Measurements from ENCODE around the gene SLC7A6.
"Not testable (repeated sequence)": the region's sequence is repeated elsewhere in the genome, so short reads cannot be mapped to it uniquely, and the experiment has no call there.

SLC7A6 gene

DNA sequence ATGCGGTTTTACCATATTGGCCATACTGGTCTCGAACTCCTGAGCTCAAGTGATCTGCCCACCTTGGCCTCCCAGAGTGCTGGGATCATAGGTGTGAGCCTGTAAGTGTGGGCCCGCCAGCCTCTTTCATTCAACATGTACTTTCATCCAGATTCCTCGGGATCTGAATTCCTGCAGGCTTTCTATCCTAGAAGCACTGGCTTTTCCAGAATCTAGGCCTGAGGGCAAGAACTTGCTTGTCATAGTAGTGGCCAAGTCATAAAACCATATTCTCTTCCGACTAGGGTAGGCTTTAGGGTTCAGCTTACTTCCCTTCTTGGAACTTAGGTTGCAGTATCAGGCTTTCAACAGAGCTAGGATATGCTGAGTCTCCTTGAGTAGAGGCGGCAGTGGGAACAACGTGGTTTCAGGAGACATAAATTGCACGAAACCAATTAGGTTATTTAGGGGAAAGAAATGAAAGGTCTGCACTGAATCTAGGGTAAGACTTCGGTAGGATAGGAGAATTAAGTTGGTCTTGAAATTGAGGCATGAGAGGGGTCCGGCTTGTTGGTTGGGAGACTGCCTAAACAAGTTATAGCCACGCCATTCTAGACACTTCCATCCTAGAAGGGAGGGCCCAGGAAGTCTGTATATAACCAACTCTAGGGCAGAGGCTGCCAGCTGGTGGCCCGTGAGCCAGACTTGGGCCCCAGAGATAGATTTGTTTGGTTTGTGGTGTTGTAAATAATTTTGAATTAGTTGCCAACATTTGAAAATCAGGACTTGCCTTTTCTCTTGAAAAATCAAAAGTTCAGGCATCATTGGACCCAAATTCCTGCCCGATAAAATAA lies 15.6 kb downstream of the SLC7A6 start:
- no peak for DNase-seq (ENCODE audit: low read depth, low spot score)
- no peak overlapping the region for H3K27ac ChIP-seq

DNA sequence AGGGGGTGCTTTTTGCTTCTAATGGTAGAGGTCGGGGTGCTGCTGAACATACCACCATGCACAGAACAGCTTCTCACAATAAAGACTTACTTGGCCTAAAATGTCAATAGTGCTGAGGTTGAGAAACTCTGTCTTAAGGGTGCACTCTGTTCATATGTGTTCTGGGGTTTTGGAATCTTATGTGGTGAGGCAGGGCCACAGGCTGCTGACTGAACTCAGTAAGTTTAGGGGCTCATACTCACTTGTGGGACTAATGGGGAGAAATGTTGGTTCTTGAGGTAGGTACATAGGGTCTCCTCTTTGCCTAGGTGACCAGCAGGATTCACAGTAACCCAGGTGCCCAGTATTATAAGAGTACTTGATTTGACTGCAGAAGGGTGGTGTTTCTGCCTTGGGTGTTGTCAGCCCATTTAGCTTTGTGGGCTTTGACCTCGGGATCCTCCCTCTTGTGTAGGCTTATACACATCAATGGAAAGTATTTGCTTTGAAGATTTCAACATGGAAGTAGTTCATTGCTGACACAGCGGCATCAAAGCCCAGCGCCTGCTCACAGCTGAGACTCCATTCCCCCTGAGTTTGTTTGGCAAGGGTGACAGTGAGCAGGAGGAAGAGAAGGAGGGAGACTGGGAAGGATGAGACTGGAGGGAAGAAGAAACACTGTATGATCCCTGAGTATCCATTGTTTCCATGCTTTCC lies 17.2 kb downstream of the SLC7A6 start:
- DNase-seq (ENCODE audit: low read depth, low spot score): no peak
- no peak overlapping the region for H3K27ac ChIP-seq

DNA sequence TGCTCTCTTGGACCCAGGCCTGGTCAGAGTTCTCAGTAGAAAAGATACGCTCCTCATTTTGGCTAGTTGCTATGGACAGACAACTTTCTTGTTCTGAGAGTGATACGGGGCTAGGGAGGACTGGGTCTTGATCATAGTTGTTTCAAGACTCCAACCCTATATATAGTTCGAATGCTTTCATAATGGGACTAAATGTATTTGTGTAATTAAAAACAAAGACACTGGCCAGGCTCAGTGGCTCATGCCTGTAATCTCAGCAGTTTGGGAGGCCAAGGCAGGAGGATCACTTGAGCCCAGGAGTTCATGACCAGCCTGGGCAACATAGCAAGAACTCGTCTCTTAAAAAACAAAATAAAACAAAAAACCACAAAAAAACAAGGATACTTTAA lies 17.7 kb downstream of the SLC7A6 start:
- DNase-seq (ENCODE audit: low read depth, low spot score): no peak
- no peak overlapping the region for H3K27ac ChIP-seq

DNA sequence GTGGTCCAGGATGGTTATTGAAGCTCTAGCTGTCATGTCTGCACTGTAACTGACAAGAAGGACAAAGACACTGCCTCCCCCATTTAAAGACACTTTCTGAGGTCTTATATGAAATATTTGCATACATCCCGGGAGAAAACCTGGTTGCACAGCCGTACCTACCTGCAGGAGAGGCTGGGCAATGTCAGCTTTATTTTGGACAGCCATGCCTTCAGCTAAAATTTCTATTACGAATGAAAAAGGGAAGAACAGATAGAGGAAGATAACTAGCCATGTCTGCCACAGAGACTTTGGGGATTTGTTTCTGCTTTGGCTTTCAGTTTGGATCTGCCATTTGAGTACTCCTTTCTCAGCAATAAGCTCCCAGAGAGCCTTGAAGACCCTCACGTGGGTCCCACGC lies 19.0 kb downstream of the SLC7A6 start:
- DNase-seq (ENCODE audit: low read depth, low spot score): no peak
- no peak overlapping the region for H3K27ac ChIP-seq

DNA sequence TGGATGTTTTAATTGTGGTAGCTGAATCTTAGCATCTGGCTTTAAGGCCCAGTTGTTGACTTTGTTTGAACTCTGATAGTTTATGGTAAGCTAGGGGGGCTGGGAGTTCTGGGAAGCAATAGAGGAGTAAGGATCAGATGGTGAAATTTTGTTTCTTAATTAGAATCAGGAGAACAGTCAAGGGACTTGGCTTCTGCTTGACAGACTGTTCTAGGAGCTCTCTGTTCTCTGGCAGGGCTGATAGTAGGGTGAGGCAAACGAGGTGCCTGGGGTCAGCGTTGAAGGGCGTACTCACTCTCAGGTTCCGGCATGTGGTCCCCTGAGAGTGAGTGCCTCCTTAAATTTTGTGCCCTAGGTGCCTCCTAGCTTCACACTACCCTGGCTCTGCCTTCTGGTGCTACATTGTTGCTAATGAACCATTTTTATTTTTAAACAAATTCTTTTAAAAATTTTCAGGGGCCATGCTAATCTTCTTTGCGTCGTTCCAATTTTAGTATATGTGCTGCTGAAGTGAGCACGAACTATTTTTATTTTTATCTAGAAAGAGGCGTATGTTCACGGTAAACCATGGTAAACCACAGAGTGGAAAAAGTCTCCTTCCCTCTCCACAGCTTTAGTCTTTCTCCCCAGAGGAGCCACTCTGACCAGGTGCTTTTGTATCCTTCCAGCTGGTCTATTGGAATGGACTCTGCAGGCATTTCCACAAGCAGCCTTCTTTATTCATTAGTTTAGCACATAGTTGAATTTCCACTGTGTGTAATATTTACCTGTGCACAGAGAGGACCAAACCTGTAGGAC lies 19.7 kb downstream of the SLC7A6 start:
- H3K27ac ChIP-seq: no peak overlapping the region
- no peak for DNase-seq (ENCODE audit: low read depth, low spot score)

DNA sequence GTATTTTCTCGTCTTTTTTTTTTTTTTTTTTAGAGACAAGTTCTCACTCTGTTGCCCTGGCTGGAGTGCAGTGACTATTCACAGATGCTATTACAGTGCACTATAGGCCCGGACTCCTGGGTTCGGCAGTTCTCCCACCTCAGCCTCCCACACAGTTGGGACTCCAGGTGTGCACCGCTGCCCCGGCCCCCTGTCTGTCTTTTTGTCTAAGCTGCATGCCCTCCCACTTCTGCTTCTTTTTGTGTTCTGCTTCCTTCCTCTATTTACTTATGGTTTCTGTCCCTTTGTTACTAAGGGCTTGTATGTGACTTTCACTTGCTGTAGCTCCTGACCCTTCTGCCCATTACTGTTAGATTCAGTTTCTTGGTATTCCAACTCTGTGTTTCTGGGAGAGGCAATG lies 20.5 kb downstream of the SLC7A6 start:
- H3K27ac ChIP-seq: no peak overlapping the region
- DNase-seq (ENCODE audit: low read depth, low spot score): no peak

DNA sequence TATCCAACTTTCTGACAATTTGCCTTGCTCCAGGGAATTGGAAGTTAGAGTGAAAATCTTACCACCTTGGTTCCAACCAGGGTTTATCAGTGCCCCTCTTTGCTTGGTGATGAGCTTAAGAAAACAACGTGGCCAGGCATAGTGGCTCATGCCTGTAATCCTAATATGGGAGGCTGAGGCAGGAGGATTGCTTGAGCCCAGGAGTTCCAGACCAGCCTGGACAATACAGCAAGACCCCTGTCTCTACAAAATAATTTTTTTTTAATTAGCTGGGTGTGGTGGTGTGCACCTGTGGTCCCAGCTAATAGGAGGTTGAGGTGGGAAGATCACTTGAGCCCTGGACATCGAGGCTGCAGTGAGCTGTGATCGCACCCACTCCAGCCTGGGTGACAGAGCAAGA lies 21.4 kb downstream of the SLC7A6 start:
- no peak overlapping the region for H3K27ac ChIP-seq
- DNase-seq (ENCODE audit: low read depth, low spot score): no peak

DNA sequence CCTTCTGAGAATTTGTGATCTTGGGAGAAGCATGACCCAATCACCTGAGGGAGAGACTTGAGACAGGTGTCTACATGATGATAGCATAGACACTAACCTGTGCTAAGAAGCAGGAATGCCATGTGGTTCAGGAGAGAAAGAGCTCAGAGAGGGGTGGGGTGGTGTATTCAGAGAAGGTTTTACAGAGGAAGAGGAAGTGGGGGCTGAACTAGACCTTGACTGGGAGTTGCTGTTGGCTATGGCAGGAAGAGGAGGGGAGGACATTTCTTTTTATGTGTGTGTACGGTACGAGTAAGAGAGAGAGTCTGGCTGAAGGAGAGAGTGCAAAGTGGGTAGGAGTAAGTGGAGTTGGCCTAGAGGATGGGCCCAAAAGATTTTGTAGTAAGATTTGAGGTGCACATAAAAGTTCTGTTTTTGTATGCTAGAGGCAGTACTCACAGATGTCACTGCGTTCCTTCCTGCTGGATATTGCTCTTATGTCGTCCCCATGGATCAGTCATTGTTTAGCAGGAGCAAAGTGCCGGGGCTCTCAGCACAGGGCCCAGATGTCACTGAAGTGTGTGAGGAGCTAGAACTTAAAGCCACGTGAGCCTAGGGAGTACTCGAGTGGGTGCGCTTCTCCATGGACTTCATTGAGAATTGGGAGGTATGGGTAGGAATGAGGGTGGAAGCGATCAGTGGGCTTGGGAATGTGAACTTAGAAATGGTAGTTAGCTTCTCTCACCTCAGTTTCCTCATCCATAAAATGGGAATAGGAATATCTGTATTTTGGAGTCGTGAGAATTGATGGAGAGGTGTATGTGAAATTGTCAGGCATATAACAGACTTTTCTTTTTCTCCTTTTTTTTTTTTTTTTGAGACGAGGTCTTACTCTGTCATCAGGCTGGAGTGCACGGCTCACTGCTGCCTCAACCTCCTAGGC lies 22.1 kb downstream of the SLC7A6 start:
- H3K27ac ChIP-seq: no peak overlapping the region
- no peak for DNase-seq (ENCODE audit: low read depth, low spot score)

DNA sequence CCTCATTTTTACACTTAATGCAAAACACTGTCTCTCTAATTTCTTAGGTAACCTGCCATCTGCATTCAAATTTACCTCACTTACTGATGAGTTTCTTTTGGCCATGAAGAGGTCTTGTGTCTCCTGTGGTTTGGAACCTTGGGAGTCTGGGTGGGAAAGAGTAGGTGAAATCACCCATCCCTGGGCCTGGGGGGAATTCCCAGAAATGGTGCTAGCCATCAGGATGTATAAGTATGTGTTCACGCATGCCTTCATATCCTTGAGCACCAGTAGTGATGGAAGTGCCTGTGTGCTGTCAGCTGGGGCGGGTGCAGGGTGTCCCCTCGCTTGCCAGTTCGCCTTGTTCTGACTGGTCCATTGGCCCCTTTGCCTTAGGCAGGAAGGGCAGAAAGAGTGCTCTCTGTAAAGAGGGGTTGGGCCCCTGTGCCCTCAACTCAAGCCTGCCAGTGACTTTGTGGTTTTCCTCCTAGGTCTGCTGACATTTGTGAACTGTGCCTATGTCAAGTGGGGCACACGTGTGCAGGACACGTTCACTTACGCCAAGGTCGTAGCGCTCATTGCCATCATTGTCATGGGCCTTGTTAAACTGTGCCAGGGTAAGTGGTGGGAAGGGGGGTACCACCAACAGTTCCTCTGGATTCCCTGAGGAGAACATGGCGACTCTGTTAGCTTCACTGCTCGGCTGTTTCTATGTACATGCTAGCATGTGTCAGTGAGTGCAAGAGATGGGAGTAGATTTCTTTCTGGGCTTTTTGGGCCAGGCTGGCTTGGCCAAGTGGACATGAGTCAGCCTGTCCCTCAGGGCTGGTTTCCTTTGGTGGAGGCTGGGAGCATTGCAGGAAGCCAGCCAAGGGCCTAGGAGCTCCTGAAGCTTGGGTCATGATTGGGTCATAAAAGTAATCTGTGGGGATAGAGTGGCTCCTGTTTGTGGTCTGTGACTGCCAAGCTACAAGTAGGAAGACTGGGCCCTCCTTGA lies 23.2 kb downstream of the SLC7A6 start:
- no peak overlapping the region for H3K27ac ChIP-seq
- DNase-seq (ENCODE audit: low read depth, low spot score): peak; percentile 40

DNA sequence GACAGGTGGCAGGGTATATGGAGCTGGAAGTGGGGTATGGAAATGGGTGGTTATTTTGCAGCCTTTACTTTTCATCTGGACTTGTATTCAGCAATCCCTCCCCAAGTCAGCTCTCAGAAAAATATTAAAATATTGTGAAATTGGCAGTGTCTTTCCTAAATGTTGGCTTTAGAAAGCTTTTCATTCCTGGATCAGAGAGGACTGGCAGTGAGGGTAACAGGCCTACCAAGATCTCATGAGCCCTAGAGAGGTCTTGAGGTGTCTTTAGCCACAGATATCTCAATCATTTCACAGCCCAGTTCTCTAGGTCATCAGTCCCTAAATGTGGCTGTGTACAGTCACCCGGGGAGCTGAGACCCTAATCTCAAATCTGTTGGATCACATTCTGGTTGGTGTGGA lies 23.9 kb downstream of the SLC7A6 start:
- H3K27ac ChIP-seq: no peak overlapping the region
- no peak for DNase-seq (ENCODE audit: low read depth, low spot score)

DNA sequence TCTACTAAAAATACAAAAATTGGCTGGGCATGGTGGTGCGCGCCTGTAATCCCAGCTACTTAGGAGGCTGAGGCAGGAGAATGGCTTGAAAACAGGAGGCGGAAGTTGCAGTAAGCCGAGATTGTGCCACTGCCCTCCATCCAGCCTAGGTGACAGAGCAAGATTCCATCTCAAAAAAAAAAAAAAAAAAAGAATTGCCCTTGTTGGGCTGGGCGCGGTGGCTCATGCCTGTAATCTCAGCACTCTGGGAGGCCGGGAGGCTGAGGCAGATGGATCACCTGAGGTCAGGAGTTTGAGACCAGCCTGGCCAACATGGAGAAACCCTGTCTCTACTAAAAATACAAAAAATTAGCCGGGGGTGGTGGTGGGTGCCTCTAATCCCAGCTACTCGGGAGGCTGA lies 24.5 kb downstream of the SLC7A6 start:
- not testable (repeated sequence) for H3K27ac ChIP-seq; DNase-seq (ENCODE audit: low read depth, low spot score)

DNA sequence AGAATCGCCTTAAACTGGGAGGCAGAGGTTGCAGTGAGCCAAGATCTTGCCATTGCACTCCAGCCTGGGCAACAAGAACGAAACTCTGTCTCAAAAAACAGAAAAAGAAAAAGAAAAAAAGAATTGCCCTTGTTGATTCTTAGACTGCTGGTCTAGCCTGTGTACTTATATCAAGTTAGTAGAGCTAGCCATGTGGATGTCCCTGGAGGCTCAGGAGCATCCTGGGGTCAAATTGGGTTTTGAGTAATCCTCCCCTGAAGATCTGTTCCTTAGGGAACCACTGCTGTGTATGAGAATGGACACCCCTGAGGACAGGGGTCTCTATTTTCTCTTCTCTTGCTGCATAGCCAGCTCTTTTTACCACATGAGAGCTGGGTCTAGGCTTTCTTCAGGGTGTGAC lies 24.9 kb downstream of the SLC7A6 start:
- no peak overlapping the region for H3K27ac ChIP-seq
- DNase-seq (ENCODE audit: low read depth, low spot score): no peak

DNA sequence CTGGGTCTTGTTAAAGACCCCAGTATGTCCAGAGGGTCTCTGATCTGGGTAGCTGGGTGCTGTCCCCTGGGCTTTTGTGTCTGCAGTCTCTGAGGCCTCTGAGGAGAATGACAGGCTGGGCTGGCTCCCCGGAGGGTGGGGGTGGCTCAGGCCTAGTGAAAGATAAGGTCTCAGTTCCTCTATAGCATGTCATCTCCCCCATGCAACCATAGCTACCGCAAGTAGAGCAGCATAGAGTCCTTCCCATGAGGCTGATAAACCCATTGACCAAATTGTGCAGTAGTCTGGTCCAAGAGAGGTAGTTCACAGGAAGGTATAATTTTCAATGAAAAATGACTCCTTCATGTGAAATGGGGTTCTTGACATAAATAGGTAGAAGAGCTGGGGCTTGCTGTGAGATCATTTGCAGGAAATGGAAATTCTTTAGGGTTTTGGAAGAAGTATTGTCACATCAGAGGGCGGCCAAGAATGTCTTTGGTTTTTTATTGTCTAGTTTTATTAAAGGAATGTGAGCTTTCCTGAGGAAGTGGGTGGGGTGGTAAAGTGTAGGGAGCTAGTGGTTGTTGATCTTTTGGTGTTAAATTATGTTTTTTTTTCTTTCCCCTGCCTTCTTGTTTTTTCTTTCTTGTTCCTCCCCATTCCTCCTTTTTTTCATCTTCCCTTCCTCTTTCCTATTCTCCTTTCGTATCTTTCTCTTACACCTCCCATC lies 25.4 kb downstream of the SLC7A6 start:
- no peak overlapping the region for H3K27ac ChIP-seq
- DNase-seq (ENCODE audit: low read depth, low spot score): no peak

DNA sequence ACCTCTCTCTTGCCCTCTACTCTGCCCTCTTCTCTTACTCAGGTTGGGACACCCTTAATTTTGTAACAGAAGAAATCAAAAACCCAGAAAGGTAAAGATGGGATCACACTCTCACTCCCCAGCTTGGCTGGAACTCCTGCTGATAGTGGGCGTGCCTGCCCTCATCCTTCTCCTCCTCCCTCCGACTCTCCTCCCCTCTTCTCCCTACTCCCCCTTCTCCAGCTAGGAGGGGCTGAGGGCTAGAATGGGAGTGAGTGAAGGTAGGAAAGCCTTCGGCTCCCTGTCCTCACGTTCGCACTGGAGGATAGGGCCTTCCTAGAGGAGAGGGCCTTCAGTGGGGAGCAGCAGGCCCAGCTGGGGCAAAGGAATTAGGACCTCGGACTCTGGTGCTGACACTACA lies 26.1 kb downstream of the SLC7A6 start:
- DNase-seq (ENCODE audit: low read depth, low spot score): no peak
- H3K27ac ChIP-seq: no peak overlapping the region

DNA sequence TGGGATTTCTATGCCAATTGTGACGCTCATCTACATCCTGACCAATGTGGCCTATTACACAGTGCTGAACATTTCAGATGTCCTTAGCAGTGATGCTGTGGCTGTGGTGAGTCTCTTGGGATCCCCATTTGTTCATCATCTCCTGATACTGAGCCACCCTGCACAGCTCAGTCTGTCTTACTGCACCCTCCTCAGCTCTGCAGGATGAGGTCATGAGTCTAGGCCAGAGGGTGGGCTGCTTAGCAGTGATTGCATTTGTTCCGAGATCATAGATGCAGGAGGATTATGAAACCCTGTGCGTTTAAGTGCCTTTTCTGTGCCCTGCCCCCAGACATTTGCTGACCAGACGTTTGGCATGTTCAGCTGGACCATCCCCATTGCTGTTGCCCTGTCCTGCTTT lies 26.9 kb downstream of the SLC7A6 start:
- no peak for DNase-seq (ENCODE audit: low read depth, low spot score)

DNA sequence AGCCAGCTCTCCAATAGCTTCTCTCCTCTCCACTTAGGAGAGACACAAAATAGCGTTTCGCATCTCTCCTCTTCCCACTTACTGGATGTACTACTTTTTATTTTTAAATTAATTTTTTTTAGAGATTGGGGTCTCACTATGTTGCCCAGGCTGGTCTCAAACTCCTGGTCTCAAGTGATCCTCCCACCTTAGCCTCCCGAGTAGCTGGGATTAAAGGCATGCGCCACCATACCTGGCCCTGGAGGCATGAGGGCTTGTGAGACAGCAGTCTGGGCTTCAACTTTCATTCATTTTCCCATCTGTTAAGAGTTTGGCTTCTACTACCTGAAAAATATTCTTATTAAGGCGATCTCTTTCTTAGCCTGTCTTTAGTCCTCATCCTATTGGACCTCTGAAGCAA lies 28.1 kb downstream of the SLC7A6 start:
- no peak overlapping the region for H3K27ac ChIP-seq
- DNase-seq (ENCODE audit: low read depth, low spot score): no peak

More for the DNA sequence above, 26.9 kb downstream of the SLC7A6 start:
- no peak overlapping the region for H3K27ac ChIP-seq

DNA sequence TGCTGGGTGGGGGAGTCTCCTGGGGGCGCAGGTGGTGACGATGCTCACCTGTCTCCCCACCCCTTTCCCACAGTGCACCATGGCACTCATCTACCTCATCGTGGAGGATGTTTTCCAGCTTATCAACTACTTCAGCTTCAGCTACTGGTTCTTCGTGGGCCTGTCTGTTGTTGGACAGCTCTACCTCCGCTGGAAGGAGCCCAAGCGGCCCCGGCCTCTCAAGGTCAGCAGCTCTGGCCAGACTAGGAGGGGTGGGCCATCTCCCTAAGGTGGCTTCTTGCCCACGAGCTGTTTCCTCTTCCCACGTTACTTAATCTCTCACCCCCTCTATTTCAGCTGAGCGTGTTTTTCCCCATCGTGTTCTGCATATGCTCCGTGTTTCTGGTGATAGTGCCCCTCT lies 32.0 kb downstream of the SLC7A6 start:
- DNase-seq (ENCODE audit: low read depth, low spot score): no peak

DNA sequence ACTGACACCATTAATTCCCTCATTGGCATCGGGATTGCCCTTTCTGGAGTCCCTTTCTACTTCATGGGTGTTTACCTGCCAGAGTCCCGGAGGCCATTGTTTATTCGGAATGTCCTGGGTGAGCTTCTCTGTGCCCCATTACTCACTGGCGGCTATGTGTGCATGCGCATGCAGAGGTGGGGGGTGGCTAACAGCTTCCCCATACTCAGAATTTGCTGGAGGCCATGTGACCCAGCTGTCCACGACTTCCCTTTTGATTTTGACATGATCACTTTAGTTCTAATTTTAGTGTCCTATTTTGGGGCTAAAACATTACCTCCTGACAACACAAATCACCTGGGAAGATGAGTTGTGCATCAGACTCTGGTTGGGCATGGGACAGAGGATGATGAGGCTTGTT lies 32.4 kb downstream of the SLC7A6 start:
- DNase-seq (ENCODE audit: low read depth, low spot score): no peak
- H3K27ac ChIP-seq: no peak overlapping the region

More for the DNA sequence above, 32.0 kb downstream of the SLC7A6 start:
- no peak overlapping the region for H3K27ac ChIP-seq

Measured in epithelial cell of prostate (primary cell).